IMR-90 (cell line): ENCODE data around the gene ABHD12. TPM values are rescaled to one million over a fixed set of nuclear protein-coding genes. Genes with fewer than 3 reads are reported as not detected.
A peak's percentile ranks its signal among the peaks of the same experiment; 100 is the strongest.

ENCODE experiments used
- ATAC-seq: fragments of 200-7000 bp; cut with Tn5 transposase; 2 replicates; pipeline ENCODE4 v1.9.1; 2020; ENCODE audit warnings: low read depth, mild to moderate bottlenecking, moderate library complexity
- BruUV-seq: library from RNA; stranded (reverse); fragments of 400-500 nt; replicated peaks from 2 replicates; lab custom pipeline; 2021; lab: Mats Ljungman, UMichigan
- CTCF ChIA-PET: fragments of 300-600 bp; formaldehyde crosslinking; extraction: SDS; loops from one replicate; lab custom pipeline; 2021; ENCODE audit warnings: antibody characterized with exemption; lab: Yijun Ruan, JAX
- POLR2A ChIA-PET: fragments of 300-600 bp; sonication (Branson Sonifier 250); formaldehyde crosslinking; loops from one replicate; lab custom pipeline; 2022; ENCODE audit warnings: antibody characterized with exemption; ENCODE audit not compliant: unreplicated experiment; lab: Charles Lee
- DNase-seq: peaks from one replicate; pipeline ENCODE4 v3.0.0; 2013
- H2AFZ ChIP-seq: replicated peaks from 2 replicates; pipeline ENCODE3; 2013; ENCODE audit warnings: low read length, mild to moderate bottlenecking; ENCODE audit not compliant: poor library complexity
- H2AK5ac ChIP-seq: 2 replicates; pipeline ENCODE4 v1.6.1; 2013; ENCODE audit warnings: low read depth, low read length, inconsistent platforms
- H2AK9ac ChIP-seq: replicated peaks from 2 replicates; pipeline ENCODE3; 2013; ENCODE audit warnings: mild to moderate bottlenecking, low read depth, low read length, moderate library complexity; ENCODE audit not compliant: poor library complexity
- H2BK120ac ChIP-seq: 2 replicates; pipeline ENCODE4 v1.6.1; 2013; ENCODE audit warnings: low read depth, low read length, inconsistent platforms
- H2BK15ac ChIP-seq: 3 replicates; pipeline ENCODE4 v1.6.1; 2013; ENCODE audit warnings: low read depth, low read length, inconsistent platforms
- H2BK20ac ChIP-seq: 2 replicates; pipeline ENCODE4 v1.6.1; 2013; ENCODE audit warnings: low read depth, mild to moderate bottlenecking, inconsistent platforms, low read length, moderate library complexity
- H2BK5ac ChIP-seq: 2 replicates; pipeline ENCODE4 v1.6.1; 2013; ENCODE audit warnings: mild to moderate bottlenecking, low read depth, low read length, inconsistent platforms; ENCODE audit not compliant: poor library complexity, severe bottlenecking
- H3K14ac ChIP-seq: replicated peaks from 2 replicates; pipeline ENCODE4 v1.6.1; 2013; ENCODE audit warnings: low read depth, low read length, inconsistent platforms
- H3K18ac ChIP-seq: 2 replicates; pipeline ENCODE4 v1.6.1; 2013; ENCODE audit warnings: low read depth, low read length, control low read depth
- H3K23ac ChIP-seq: 2 replicates; pipeline ENCODE4 v1.6.1; 2013; ENCODE audit warnings: low read depth, low read length, inconsistent platforms
- H3K27ac ChIP-seq: 2 replicates; pipeline ENCODE4 v1.5.1; 2013; ENCODE audit warnings: mild to moderate bottlenecking, control low read depth, low read length; ENCODE audit not compliant: insufficient read depth
- H3K27me3 ChIP-seq: 2 replicates; pipeline ENCODE4 v1.6.1; 2013; ENCODE audit warnings: low read length; ENCODE audit not compliant: control insufficient read depth, insufficient read depth
- H3K36me3 ChIP-seq: 2 replicates; pipeline ENCODE4 v1.6.1; 2013; ENCODE audit warnings: low read length, mixed read lengths; ENCODE audit not compliant: control insufficient read depth, insufficient read depth
- H3K4ac ChIP-seq: 2 replicates; pipeline ENCODE4 v1.6.1; 2013; ENCODE audit warnings: low read depth, low read length, inconsistent platforms
- H3K4me1 ChIP-seq: 2 replicates; pipeline ENCODE4 v1.6.1; 2013; ENCODE audit warnings: low read length, mixed read lengths; ENCODE audit not compliant: control insufficient read depth, insufficient read depth
- H3K4me2 ChIP-seq: 2 replicates; pipeline ENCODE4 v1.6.1; 2013; ENCODE audit warnings: low read depth, mild to moderate bottlenecking, control low read depth, low read length, moderate library complexity
- H3K4me3 ChIP-seq: 2 replicates; pipeline ENCODE4 v1.5.1; 2013; ENCODE audit warnings: low read depth, mild to moderate bottlenecking, control low read depth, low read length, moderate library complexity; ENCODE audit not compliant: insufficient read depth
- H3K56ac ChIP-seq: 2 replicates; pipeline ENCODE4 v1.6.1; 2013; ENCODE audit warnings: low read length, inconsistent platforms; ENCODE audit not compliant: insufficient read depth; ENCODE audit errors: extremely low read depth
- H3K79me1 ChIP-seq, 2 experiments: 2 replicates each; pipeline ENCODE4 v1.6.1; 2013; ENCODE audit warnings: low read length in 2 of 2, inconsistent platforms in 1 of 2, low read depth in 1 of 2
- H3K9ac ChIP-seq: 2 replicates; pipeline ENCODE4 v1.6.1; 2013; ENCODE audit warnings: low read depth, low read length, control low read depth
- H3K9me1 ChIP-seq: 2 replicates; pipeline ENCODE4 v1.6.1; 2013; ENCODE audit warnings: low read length, inconsistent platforms; ENCODE audit not compliant: insufficient read depth
- H3K9me3 ChIP-seq: 2 replicates; pipeline ENCODE4 v1.6.1; 2013; ENCODE audit warnings: low read length; ENCODE audit not compliant: control insufficient read depth, insufficient read depth
- H4K20me1 ChIP-seq: 2 replicates; pipeline ENCODE4 v1.6.1; 2013; ENCODE audit warnings: low read length, inconsistent platforms; ENCODE audit not compliant: insufficient read depth
- H4K5ac ChIP-seq: 2 replicates; pipeline ENCODE4 v1.6.1; 2013; ENCODE audit warnings: mild to moderate bottlenecking, low read depth, low read length, control low read depth
- H4K8ac ChIP-seq, 2 experiments: 2 replicates each; pipeline ENCODE4 v1.6.1; 2013; ENCODE audit warnings: low read depth in 2 of 2, low read length in 2 of 2, control low read depth in 1 of 2, inconsistent platforms in 1 of 2
- H4K91ac ChIP-seq: 2 replicates; pipeline ENCODE4 v1.6.1; 2013; ENCODE audit warnings: low read depth, low read length, inconsistent platforms; ENCODE audit not compliant: insufficient read depth
- CEBPB ChIP-seq: IDR thresholded peaks from 2 replicates; pipeline ENCODE4 v1.6.1; 2012; ENCODE audit warnings: low read depth, low read length, improper control_type of control experiment
- CTCF ChIP-seq: conservative IDR thresholded peaks from 2 replicates; pipeline ENCODE4 v1.5.1; 2012; ENCODE audit warnings: mild to moderate bottlenecking, low read depth, low read length, improper control_type of control experiment
- FOS ChIP-seq: fragments of 150-350 bp; IDR thresholded peaks from 2 replicates; pipeline ENCODE4 v1.6.1; 2016; ENCODE audit warnings: low read depth, low read length
- MAFK ChIP-seq: IDR thresholded peaks from 2 replicates; pipeline ENCODE4 v1.6.1; 2012; ENCODE audit warnings: low read depth, low read length, improper control_type of control experiment
- MAZ ChIP-seq: IDR thresholded peaks from 2 replicates; pipeline ENCODE4 v1.6.1; 2012; ENCODE audit warnings: low read depth, mild to moderate bottlenecking, low read length, improper control_type of control experiment, moderate library complexity, borderline replicate concordance
- MXI1 ChIP-seq: IDR thresholded peaks from 2 replicates; pipeline ENCODE4 v1.6.1; 2012; ENCODE audit warnings: low read depth, mild to moderate bottlenecking, low read length, moderate library complexity, borderline replicate concordance
- NFE2L2 ChIP-seq: fragments of 150-350 bp; IDR thresholded peaks from 2 replicates; pipeline ENCODE4 v1.6.1; 2016; ENCODE audit warnings: low read depth, mild to moderate bottlenecking, low read length
- POLR2A ChIP-seq: IDR thresholded peaks from 2 replicates; pipeline ENCODE4 v1.6.1; 2012; ENCODE audit warnings: mild to moderate bottlenecking, low read depth, low read length
- RAD21 ChIP-seq: IDR thresholded peaks from 2 replicates; pipeline ENCODE4 v1.6.1; 2012; ENCODE audit warnings: low read length, improper control_type of control experiment
- RCOR1 ChIP-seq: IDR thresholded peaks from 2 replicates; pipeline ENCODE4 v1.6.1; 2012; ENCODE audit warnings: mild to moderate bottlenecking, low read length, improper control_type of control experiment; ENCODE audit not compliant: insufficient replicate concordance
- SMC3 ChIP-seq: fragments of 150-350 bp; IDR thresholded peaks from 2 replicates; pipeline ENCODE4 v1.6.1; 2016; ENCODE audit warnings: low read depth, mild to moderate bottlenecking, antibody characterized with exemption, low read length, moderate library complexity
- WGBS, 2 experiments: methylation state at CpG; one replicate each; pipeline versions ENCODE4 v1.1.5 to v1.1.7; 2013; ENCODE audit warnings: missing lambda C conversion rate in 2 of 2; ENCODE audit not compliant: insufficient read length in 1 of 2; ENCODE audit errors: extremely low coverage in 2 of 2; 5-methylcytosine and 5-hydroxymethylcytosine counted together
- dilution Hi-C: fragments of 300-500 bp; cut with HindIII; formaldehyde crosslinking; loops from one replicate; pipeline ENCODE4 v1.14.3; 2018; ENCODE audit warnings: low sequenced_read_pairs; ENCODE audit not compliant: unreplicated experiment
- in situ Hi-C: fragments of 300-500 bp; cut with MboI; formaldehyde crosslinking; loops from 3 replicates; pipeline ENCODE4 v1.14.3; 2019; ENCODE audit warnings: low sequenced_read_pairs, inconsistent platforms, mixed read lengths
- intact Hi-C: fragments of 100-400 bp; cut with micrococcal nuclease; formaldehyde crosslinking; loops from 2 replicates; pipeline ENCODE4 v1.10.0; 2022
- polyA plus RNA-seq, 3 experiments: library from polyadenylated mRNA; depleted of rRNA; stranded (reverse); fragments of >200 nt; gene quantifications; 2 replicates each; pipeline ENCODE4 v1.2.3, GENCODE V29; 2012; ENCODE audit warnings: low replicate concordance in 1 of 3
- total RNA-seq: library from RNA; depleted of rRNA; stranded (reverse); fragments of >200 nt; gene quantifications from 2 replicates; pipeline ENCODE4 v1.2.3, GENCODE V29; 2012

ABHD12 gene
- total and polyA plus RNA-seq, 2 of the 4 experiments (the other 2 are of a cell fraction) = 80.7 to 108 TPM

- no peaks in the 10 kb centered on the region for H3K27me3 ChIP-seq
- H3K79me1 ChIP-seq = peaks cover 0 to 4% of the 10 kb centered on the region in 2 experiments; a peak in 1 of 4 replicates
- no peaks in the 10 kb centered on the region for H3K36me3 ChIP-seq
- peaks cover 5% of the 10 kb centered on the region for H3K9me1 ChIP-seq
- in situ Hi-C loops (loop anchor here (25.0 kb wide), 1 partner anchor 757 kb away; no protein-coding TSS in a partner anchor), dilution Hi-C loops (no loop called here), intact Hi-C loops (no loop called here)
- no peak overlapping the region for H2AK5ac ChIP-seq
- no peak overlapping the region for H3K18ac ChIP-seq
- H2BK120ac ChIP-seq = no peak overlapping the region
- no peak overlapping the region for H2BK5ac ChIP-seq
- H4K8ac ChIP-seq = no peak overlapping the region
- H3K27ac ChIP-seq = no peak overlapping the region
- no peaks in the 10 kb centered on the region for H3K9me3 ChIP-seq
- H3K56ac ChIP-seq = no peak overlapping the region
- H4K5ac ChIP-seq = no peak overlapping the region
- H2AK9ac ChIP-seq = no peak overlapping the region
- H3K9ac ChIP-seq = no peak overlapping the region
- peaks cover 5% of the 10 kb centered on the region; the same call in 1 of the 2 replicates for H3K4me1 ChIP-seq
- CTCF ChIA-PET = no interaction called here
- H3K23ac ChIP-seq = no peak overlapping the region
- peak overlapping the region; percentile 7; the same call in 1 of the 2 replicates for H3K4ac ChIP-seq
- peaks cover 5% of the 10 kb centered on the region; the same call in 1 of the 2 replicates for H4K20me1 ChIP-seq
- DNase-seq (no peak), ATAC-seq (no peak)
- H3K14ac ChIP-seq = no peak overlapping the region
- no peak overlapping the region for H4K91ac ChIP-seq
- 51% methylated on average over 3 of the region's 5 CpGs; no CpG with 5 or more reads in 1 of the 2 experiments for whole genome bisulfite sequencing, 2 experiments
- H2AFZ ChIP-seq = no peak overlapping the region
- H2BK15ac ChIP-seq = no peak overlapping the region
- H3K4me3 ChIP-seq = no peak overlapping the region
- no peak overlapping the region for H3K4me2 ChIP-seq
- no peak overlapping the region for H2BK20ac ChIP-seq
- POLR2A ChIA-PET = no interaction called here
- TF ChIP-seq RAD21 (no peak), RCOR1 (no peak), MAFK (no peak), FOS (no peak), NFE2L2 (no peak), MAZ (no peak), CTCF (no peak), POLR2A (no peak), SMC3 (no peak), MXI1 (no peak), CEBPB (no peak)
- no TSS peak for BruUV-seq
These were observed 3.6 kb upstream of the ABHD12 start for GRCh38 chr20:25394276-25394675.
